Transverse colon (tissue), 4 donors: ENCODE measurements around the gene SINHCAF. TPM values are rescaled to one million over a fixed set of nuclear protein-coding genes. Genes with fewer than 3 reads are reported as not detected.

ENCODE experiments used
- DNase-seq: peaks from one replicate; pipeline ENCODE4 v3.0.0-alpha.2; 2019
- H3K27ac ChIP-seq, 4 donors: fragments of 200-600 bp; sonication (generic); 2 replicates each; pipeline ENCODE4 v1.5.1; 2016 to 2018; ENCODE audit warnings: inconsistent platforms in 4 of 4
- H3K27me3 ChIP-seq: fragments of 200-600 bp; sonication (generic); 2 replicates; pipeline ENCODE4 v1.5.1; 2017; ENCODE audit warnings: inconsistent platforms
- H3K36me3 ChIP-seq, 4 donors: fragments of 200-600 bp; sonication (generic); 2 replicates each; pipeline ENCODE4 v1.5.1; 2017 to 2019; ENCODE audit warnings: inconsistent platforms in 4 of 4
- H3K4me1 ChIP-seq, 4 donors: fragments of 200-600 bp; sonication (generic); 2 replicates each; pipeline ENCODE4 v1.5.1; 2017 to 2020; ENCODE audit warnings: inconsistent platforms in 4 of 4
- H3K4me3 ChIP-seq, 4 donors: fragments of 200-600 bp; sonication (generic); 1 replicate in 1 of 4; 2 replicates in 3 of 4; pipeline versions ENCODE4 v1.5.1 to v1.6.1; 2017 to 2019; ENCODE audit warnings: inconsistent platforms in 4 of 4
- H3K9me3 ChIP-seq, 2 donors: fragments of 200-600 bp; sonication (generic); 2 replicates each; pipeline ENCODE4 v1.5.1; 2017 to 2019; ENCODE audit warnings: inconsistent platforms in 2 of 2
- EP300 ChIP-seq: sonication (generic); formaldehyde crosslinking; IDR thresholded peaks from one replicate; pipeline ENCODE4 v1.6.1; 2017; ENCODE audit warnings: antibody characterized with exemption, low read depth
- POLR2A ChIP-seq: fragments of 450-650 bp; IDR thresholded peaks from one replicate; pipeline ENCODE4 v1.6.1; 2016; ENCODE audit warnings: antibody characterized with exemption, mild to moderate bottlenecking, moderate library complexity
- POLR2AphosphoS5 ChIP-seq, 3 donors: sonication (generic); formaldehyde crosslinking; IDR thresholded peaks; one replicate each; pipeline ENCODE4 v1.6.1; 2016; ENCODE audit warnings: antibody characterized with exemption in 3 of 3
- WGBS, 2 donors: methylation state at CpG; one replicate each; pipeline ENCODE4 v1.1.5; 2018; ENCODE audit warnings: low coverage in 1 of 2; 5-methylcytosine and 5-hydroxymethylcytosine counted together
- in situ Hi-C, 4 donors: fragments of 200-750 bp; cut with MboI; loops; one replicate each; pipeline versions ENCODE4 v1.15.0 to v1.15.1; 2017; ENCODE audit warnings: low sequenced_read_pairs in 3 of 4, low pct_ligation_motif_present in 1 of 4, low pct_unique_long_range_greater_than_20kb in 1 of 4
- intact Hi-C: fragments of 100-400 bp; cut with DNase I; formaldehyde crosslinking; loops from one replicate; pipeline ENCODE4 v1.15.1; 2023; ENCODE audit warnings: low total_unique reads
- small RNA-seq, 4 donors: library from RNA; depleted of rRNA; stranded (forward); fragments of <200 nt; gene quantifications; one replicate each; pipeline ENCODE3, GENCODE V24; 2016
- total RNA-seq, 4 donors: library from RNA; depleted of rRNA; stranded (reverse); fragments of >200 nt; gene quantifications; one replicate each; pipeline ENCODE4 v1.1.0, GENCODE V29; 2016
- TF ChIP-seq, protein P1 (sequence below), 5 experiments: fragments of 200-600 bp in 3 of 5; fragments of 450-650 bp in 2 of 5; sonication (generic) in 3 of 5; IDR thresholded peaks; 1 replicate in 2 of 5; 2 replicates in 3 of 5; pipeline ENCODE4 v1.5.1; 2016 to 2017; ENCODE audit warnings: antibody characterized with exemption in 5 of 5, inconsistent platforms in 3 of 5, mild to moderate bottlenecking in 2 of 5, moderate library complexity in 1 of 5

Gene SINHCAF
- total RNA-seq, 4 donors from 2014 or later: 16.8 to 135 (median 64.8) TPM

DNA sequence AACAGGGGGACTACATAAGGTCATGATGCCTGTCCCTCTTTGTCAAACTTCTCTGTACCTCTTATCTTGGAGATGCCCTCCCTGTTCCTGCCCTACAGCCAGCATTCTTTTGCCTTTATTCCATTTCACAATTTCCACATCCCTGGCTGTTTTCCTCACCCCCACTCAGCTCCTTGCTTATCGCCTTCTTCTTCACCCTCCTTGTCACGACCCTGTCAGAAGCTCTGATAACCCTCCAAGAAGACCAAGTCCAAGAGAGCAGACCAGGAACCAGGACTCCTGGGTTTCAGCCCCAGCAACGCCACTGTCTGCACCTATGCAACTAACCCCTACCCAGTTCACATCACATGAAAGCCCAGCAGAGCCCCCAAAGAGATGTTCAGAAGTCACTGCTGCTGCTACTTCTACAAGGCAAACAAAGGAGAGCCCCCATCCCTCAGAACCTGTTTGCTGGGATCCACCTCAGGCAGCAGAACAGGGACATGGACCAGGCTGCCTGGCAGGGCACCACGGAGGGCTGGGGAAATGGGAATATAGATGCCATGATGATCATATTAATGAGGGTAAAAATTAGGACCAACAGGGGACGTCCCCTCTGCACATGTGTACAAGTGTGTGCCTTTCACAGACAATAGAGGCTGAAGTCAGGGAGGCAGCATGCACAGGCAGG lies 92.8 kb downstream of the SINHCAF start:
- intact Hi-C loops: no loop called here

DNA sequence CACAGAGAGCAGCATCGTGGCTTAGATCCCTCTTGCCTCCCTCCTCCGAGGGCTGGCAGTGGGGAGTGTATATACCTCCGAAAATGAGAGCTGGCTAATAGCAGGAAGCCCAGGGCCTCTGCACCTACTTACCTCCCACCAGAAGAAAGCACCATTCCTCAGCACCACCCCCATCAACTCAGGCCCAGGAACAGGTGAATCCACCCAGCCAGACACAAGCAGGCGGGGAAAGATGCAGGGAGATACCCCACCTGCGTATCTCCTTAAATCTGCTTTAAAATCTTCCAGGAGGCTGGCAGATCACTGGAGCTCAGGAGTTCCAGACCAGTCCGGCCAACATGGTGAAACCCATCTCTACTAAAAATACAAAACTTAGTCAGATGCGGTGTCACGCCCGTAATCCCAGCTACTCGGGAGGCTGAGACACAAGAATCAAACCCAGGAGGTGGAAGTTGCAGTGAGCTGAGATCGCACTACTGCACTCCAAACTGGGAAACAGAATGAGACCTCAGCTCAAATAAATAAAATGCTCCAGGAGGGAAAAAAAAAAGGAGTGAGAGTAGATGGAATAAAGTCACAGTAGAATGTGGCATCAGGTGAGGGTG lies 93.5 kb downstream of the SINHCAF start:
- 85 to 88% methylated on average over 4 to 11 of the region's 11 CpGs for WGBS, 2 donors
- Histone ChIP-seq H3K4me1 (peaks cover 0 to 19% (median 6%) of the 10 kb centered on the region in 4 donors), H3K27ac (no peak overlapping the region), H3K9me3 (no peaks in the 10 kb centered on the region), H3K4me3 (no peak overlapping the region), H3K36me3 (no peaks in the 10 kb centered on the region), H3K27me3 (no peaks in the 10 kb centered on the region)
- TF ChIP-seq, protein P1, sequence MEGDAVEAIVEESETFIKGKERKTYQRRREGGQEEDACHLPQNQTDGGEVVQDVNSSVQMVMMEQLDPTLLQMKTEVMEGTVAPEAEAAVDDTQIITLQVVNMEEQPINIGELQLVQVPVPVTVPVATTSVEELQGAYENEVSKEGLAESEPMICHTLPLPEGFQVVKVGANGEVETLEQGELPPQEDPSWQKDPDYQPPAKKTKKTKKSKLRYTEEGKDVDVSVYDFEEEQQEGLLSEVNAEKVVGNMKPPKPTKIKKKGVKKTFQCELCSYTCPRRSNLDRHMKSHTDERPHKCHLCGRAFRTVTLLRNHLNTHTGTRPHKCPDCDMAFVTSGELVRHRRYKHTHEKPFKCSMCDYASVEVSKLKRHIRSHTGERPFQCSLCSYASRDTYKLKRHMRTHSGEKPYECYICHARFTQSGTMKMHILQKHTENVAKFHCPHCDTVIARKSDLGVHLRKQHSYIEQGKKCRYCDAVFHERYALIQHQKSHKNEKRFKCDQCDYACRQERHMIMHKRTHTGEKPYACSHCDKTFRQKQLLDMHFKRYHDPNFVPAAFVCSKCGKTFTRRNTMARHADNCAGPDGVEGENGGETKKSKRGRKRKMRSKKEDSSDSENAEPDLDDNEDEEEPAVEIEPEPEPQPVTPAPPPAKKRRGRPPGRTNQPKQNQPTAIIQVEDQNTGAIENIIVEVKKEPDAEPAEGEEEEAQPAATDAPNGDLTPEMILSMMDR (IDR thresholded peaks at IDR 0.05): no peak
- TF ChIP-seq POLR2AphosphoS5 (IDR thresholded peaks at IDR 0.05) (no peak), POLR2A (no peak), EP300 (no peak)
- intact Hi-C loops: no loop called here
- in situ Hi-C loops: loop anchor here in 3 of 4 donors (10.0 to 25.0 kb wide), 5 partner anchors 120 to 405 kb away; no protein-coding TSS in a partner anchor
- no peak for DNase-seq

More for the DNA sequence above, 92.8 kb downstream of the SINHCAF start:
- H3K9me3 ChIP-seq: no peaks in the 10 kb centered on the region
- in situ Hi-C loops: loop anchor here in 3 of 4 donors (10.0 to 25.0 kb wide), 5 partner anchors 121 to 404 kb away; no protein-coding TSS in a partner anchor
- no peak for TF ChIP-seq POLR2A
- TF ChIP-seq, protein P1 (IDR thresholded peaks at IDR 0.05): no peak
- no peak for TF ChIP-seq EP300
- no peak for TF ChIP-seq POLR2AphosphoS5 (IDR thresholded peaks at IDR 0.05)
- 83 to 84% methylated on average over 2 to 5 of the region's 5 CpGs for WGBS, 2 donors
- no peak overlapping the region for H3K4me3 ChIP-seq
- DNase-seq: no peak
- peaks cover 0 to 19% (median 6%) of the 10 kb centered on the region in 4 donors for H3K4me1 ChIP-seq
- H3K27me3 ChIP-seq: peaks cover under 1% of the 10 kb centered on the region
- no peak overlapping the region for H3K27ac ChIP-seq
- no peaks in the 10 kb centered on the region for H3K36me3 ChIP-seq

DNA sequence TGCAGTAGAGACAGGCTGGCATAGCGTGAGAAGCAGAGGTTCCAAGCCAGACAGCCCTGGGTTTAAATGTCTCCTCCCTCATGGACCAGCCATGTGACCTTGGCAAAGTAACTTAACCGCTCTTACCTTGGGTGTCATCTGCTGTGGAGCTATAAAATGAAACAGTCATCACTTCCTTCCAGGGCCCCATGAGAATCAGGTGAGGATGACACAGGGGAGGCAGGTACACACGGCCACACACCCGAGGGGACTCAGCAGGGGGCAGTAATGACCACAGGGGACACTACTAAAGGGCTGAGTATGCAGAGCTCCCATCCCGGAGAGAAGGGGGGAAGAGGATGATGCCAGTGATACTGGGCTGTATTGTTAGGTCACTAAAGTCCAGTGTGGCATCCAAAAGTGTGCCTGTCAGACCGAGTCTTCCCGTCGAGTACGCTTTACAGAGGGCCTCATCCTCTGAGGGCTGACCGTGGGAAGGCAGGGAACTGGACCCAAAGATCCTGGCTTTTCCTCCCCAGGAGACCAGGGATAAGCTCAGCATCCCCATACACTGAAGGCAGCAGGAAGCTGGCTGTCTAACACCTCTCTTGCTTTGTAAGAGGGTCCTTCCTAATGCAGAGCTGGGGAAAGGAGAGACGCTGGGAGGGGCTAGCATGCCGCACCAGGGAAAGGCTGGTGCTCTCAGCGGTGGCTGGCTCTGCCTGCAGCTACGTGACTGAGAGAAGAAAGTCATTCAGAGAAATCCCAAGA lies 94.2 kb downstream of the SINHCAF start:
- peaks cover 0 to 19% (median 6%) of the 10 kb centered on the region in 4 donors for H3K4me1 ChIP-seq
- H3K4me3 ChIP-seq: no peak overlapping the region
- in situ Hi-C loops (loop anchor here in 3 of 4 donors (10.0 to 25.0 kb wide), 5 partner anchors 119 to 406 kb away; no protein-coding TSS in a partner anchor), intact Hi-C loops (no loop called here)
- no peak overlapping the region for H3K27ac ChIP-seq
- DNase-seq: no peak
- H3K27me3 ChIP-seq: no peaks in the 10 kb centered on the region
- H3K36me3 ChIP-seq: no peaks in the 10 kb centered on the region
- no peak for TF ChIP-seq POLR2A
- no peak for TF ChIP-seq POLR2AphosphoS5 (IDR thresholded peaks at IDR 0.05)
- TF ChIP-seq, protein P1 (IDR thresholded peaks at IDR 0.05): no peak
- TF ChIP-seq EP300: no peak
- WGBS, 2 donors: 74 to 80% methylated on average over 2 to 14 of the region's 14 CpGs
- H3K9me3 ChIP-seq: no peaks in the 10 kb centered on the region

Small RNA genes within 50 kb of the gene (small RNA-seq; reads per million reads assigned to genes)
- 0 reads per million in 4 donors for gene AC024940.4
- 0 reads per million in 4 donors for gene AC024940.5
- gene MREGP1: 0 reads per million in 4 donors
- gene RF00026: 0 reads per million in 4 donors
